ENCODE data around the gene WTAP.
"Not testable (repeated sequence)": the region's sequence is repeated elsewhere in the genome, so short reads cannot be mapped to it uniquely, and the experiment has no call there.

Gene WTAP

GRCh38 chr6:159762681-159763293 lies 35.5 kb downstream of the WTAP start:
- no peak for DNase-seq

GRCh38 chr6:159766906-159767305 lies 39.6 kb downstream of the WTAP start:
- no peak for DNase-seq

GRCh38 chr6:159769470-159769869 lies 42.2 kb downstream of the WTAP start:
- no peak for DNase-seq

- no peak for DNase-seq
These were observed 44.9 kb downstream of the WTAP start for GRCh38 chr6:159772196-159772595.

DNA sequence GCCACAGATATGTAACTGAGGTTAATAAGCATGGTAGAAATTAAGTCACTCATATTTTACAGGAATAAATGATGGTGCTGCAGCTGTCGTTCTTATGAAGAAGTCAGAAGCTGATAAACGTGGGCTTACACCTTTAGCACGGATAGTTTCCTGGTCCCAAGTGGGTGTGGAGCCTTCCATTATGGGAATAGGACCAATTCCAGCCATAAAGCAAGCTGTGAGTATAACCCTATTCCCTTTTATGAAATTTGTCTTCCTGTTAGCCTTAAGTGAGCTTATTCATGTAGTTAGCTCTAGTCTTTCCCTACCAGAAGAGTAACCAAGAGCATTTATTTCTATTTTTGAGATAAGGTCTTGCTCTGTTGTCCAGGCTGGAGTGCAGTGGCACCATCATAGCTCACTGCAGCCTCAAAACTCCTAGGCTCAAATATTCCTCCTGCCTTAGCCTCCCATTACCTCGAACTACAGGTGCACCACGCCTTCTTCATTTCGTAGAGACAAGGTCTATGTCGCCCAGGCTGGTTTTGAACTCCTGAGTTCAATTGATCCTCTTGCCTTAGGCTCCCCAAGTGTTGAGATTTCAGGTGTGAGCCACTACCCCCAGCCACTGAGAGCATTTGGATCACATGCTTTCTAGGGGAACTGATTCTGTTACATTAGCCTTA lies 50.1 kb downstream of the WTAP start:
- DNase-seq: no peak

GRCh38 chr6:159778131-159778530 lies 50.8 kb downstream of the WTAP start:
- DNase-seq: no peak

DNA sequence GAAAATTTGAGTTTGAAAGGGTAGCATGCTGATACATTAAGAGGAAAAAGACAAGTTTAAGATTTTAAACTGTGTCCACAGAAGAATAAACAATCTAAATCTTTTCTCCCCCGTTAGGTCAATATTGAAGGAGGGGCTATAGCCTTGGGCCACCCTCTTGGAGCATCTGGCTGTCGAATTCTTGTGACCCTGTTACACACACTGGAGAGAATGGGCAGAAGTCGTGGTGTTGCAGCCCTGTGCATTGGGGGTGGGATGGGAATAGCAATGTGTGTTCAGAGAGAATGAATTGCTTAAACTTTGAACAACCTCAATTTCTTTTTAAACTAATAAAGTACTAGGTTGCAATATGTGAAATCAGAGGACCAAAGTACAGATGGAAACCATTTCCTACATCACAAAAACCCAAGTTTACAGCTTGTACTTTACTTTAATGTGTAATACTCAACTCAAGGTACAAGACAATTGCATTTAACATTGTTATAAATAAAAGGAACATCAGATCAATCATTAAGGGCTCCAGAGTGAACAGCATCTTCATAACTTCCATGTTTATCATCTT lies 51.3 kb downstream of the WTAP start:
- DNase-seq: no peak

DNA sequence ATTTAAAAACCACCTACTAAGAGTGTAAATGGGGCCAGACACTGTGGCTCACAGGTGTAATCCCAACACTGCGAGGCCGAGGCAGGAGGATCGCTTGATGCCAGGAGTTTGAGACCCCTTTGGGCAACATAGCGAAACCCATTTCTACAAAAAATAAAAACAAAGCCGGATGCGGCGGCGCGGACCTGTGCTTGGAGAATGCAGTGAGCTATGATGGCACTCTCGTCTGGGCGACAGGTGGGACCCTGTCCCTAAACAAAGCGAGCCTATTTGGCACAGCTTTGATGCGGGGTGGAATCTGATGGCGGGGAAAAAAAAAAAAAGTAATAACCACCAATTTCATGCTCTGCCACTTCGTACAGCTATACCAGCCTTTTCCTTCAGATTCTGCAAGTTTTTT lies 61.0 kb downstream of the WTAP start:
- DNase-seq: no peak

DNA sequence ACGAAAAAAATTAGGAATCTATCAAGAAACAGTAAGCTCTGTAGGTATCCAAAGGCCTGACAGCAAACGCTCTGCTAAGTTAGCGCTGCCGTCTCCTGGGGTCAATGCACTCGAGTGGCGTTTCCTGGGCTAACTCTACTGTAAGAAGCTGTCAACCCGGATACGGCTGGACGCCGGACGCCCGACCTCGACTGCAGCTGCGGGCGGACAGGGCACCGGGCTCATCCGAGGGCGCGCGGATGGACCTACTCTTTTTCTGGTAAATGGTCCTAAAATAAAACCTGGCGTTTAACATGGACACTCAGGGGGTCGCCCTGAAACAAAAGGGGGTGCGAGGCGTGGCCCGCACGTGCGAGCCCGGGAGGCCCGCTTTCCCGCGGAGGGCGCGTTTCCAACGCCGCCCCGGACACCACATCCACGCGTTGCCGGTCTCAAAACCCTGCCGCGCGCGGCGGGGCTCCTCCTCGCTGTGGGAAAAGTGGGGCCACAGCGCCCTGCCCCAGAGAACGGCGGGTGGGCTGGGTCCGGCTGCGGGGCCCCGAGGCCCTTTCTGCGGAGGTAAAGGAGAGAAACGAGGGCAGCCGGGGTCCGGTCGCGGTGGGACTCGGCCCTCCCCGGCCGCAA lies 61.6 kb downstream of the WTAP start:
- no peak for DNase-seq

DNA sequence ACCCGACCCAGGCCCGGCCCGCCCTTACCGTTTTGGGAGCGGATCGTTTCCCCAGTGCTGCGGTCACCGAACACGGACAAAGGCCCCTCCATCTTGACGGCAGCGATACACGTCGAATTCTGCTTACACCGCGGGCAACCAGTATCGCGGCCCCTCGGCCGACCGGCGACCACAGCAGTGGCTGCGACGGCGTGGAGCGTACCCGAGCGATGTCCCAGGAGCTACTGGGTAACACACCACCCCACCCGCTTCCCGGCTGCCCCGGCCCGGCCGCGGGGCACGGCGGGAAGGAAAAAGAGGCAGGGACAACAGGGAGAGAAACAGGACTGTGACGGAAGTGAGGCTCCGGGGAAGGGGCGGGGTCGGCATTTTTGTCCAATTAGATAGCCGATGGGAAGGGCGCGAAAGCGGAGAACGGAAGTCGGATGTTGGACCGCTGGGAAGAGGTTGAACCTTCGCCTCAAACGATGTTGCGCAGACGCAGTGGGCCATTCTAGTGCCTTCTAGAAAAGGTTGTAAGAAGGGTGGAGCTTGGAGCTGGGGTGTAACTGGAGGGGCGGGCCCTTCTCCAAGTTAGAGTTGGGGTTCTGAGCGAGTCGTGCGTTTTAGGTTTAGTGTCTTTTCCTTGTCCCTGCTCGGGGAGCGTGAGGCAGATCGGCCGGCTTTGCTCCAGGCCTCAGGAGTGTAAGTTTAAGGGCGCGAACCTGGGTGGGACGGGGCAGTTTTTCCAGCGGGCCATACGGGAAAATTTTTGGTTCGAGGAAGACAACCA lies 62.3 kb downstream of the WTAP start, which contains the start of gene TCP1:
Gene TCP1, minus strand, starts transcription at position 226 of the 772 bp plus-strand sequence. Its CDS starts 134 bp downstream, at position 92.
- peak; percentile 99 for DNase-seq

DNA sequence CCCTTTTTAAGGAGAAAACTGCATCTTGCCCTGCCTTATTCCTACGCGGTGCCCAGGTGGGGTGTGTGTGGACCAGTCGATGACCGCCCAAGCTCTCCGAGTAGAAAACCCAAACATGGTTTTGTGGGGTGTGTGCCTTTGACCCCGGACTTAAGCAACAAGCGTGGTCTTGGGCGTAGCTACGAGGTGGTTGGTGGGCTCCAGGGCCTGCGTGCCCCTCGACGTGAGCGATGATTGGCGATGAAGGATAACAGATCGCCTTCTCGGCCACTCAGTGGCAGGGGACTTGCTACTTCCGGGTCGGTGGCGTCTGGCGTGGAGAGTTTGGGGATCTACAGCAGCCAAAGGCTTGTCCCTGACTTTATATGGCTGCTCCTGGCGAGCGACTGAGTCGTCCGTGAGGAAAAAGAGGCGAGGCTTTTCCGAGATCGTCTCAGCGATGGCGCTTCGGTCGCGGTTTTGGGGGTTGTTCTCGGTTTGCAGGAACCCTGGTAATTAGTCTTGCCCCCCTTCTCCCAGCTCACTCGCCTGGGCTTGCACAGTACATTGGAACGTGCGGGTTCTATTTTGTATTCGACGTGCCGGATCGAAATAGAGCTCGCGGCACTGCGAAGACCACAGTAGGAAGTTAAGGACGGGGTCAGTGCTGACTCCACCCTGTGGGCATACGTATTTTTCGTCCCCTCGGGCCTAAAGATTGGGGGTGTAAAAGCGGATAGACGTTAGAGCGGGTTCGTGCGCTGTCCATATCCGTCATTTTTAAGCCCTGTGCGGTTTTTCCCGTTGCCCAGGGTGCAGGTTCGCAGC lies 63.0 kb downstream of the WTAP start, which contains the start of gene MRPL18:
Gene MRPL18, plus strand, starts transcription at position 319 of the 807 bp plus-strand sequence. Its CDS starts 121 bp downstream, at position 440.
- DNase-seq: peak; percentile 82

DNA sequence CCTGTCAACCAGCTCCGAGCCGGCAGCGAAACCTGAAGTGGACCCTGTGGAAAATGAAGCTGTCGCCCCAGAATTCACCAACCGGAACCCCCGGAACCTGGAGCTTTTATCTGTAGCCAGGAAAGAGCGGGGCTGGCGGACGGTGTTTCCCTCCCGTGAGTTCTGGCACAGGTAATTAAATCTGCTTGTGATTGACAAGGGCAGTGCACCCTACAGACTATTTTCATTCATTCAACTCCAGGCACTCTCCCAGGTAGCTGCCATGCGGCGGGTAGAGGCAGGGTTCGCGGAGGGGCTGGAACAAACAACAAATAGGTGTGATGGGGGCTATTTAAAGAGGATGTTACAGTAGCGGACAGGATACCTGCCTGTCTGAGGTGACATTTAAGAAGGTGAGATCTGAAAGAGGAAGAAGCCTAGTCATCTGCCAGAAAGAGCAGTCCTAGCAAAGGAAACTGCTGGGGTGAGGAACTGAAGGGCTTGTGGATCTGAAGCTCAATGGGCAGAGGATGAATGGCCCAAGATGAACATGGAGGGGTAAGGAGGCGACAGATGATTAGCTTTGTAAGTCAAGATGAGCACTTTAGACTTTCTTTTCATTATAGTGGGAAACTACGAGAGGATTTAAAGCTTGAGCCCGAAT lies 63.8 kb downstream of the WTAP start:
- peak; percentile 16 for DNase-seq

- DNase-seq: not testable (repeated sequence)
These were observed 67.7 kb downstream of the WTAP start for GRCh38 chr6:159794976-159795375.

- DNase-seq: no peak
These were observed 70.2 kb downstream of the WTAP start for GRCh38 chr6:159797554-159797953.

DNA sequence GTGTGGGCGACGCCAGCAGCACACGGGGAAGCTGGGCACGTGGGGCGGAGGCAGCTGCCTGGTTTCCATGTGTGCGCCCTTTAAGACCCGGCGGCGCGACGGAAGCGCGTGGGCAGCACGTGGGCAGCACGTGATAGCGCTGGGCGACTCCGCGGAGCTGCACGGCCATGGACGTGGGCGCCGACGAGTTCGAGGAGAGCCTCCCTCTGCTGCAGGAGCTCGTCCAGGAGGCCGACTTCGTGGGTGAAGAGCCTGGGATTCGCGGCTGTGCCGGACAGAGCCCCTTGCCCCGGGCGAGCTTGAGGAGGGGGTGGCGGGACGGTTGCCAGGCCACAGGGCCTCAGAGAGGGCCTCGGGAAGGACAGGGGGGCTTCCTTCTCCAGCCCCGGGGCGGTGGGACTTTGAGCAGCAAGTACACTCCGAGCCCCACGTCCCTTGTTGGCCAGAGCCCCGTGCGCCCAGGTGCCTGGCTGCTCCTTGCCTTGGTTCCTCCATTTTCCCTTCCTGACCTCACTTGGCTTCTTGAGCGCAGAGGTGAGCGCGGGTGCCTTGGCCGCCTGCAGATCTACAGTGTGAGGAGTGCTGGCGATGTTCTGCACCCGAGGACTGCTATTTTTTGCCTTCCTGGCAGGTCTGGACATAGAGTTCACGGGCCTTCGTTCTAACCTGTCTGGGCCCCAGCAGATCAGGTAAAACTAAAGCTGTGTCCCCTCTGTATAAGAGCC lies 73.0 kb downstream of the WTAP start, which contains the start of gene PNLDC1:
Gene PNLDC1, plus strand, starts transcription at position 136 of the 725 bp plus-strand sequence. Its CDS starts 32 bp downstream, at position 168.
- DNase-seq: no peak

DNA sequence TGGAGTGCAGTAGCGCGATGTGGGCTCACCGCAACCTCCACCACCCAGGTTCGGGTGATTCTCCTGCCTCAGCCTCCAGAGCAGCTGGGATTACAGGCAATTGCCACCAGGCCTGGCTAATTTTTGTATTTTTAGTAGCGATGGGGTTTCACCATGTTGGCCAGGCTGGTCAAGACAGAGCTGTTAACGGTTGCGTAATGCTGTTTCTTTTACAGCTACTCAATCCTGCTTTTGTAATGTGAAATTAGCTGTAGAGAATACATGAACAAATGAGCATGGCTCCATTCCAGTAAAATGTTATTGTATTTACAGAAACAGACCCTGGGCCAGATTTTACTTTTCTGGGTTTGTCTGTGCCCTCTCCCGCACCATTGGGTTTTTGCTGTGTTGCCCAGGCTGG lies 74.6 kb downstream of the WTAP start:
- no peak for DNase-seq

DNA sequence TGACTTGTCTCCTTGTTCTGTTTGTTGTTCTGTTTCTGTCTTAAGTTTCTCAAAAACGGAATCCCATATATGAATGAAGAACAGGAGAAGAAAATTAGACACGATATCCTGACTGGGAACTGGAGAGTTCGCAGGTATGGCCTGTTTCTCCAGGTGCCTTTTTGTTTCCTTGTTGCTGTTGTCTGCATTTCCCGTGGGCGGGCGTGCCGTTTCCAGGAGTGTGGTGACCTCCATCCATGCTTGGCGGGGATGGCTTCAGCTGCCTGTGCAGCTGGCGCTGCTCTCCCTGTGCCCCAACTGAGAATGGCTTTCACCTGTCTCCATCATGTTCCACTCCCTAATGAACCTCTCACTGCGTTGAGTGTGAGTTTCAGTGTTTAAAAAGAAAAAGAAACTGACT lies 77.2 kb downstream of the WTAP start:
- DNase-seq: no peak

DNA sequence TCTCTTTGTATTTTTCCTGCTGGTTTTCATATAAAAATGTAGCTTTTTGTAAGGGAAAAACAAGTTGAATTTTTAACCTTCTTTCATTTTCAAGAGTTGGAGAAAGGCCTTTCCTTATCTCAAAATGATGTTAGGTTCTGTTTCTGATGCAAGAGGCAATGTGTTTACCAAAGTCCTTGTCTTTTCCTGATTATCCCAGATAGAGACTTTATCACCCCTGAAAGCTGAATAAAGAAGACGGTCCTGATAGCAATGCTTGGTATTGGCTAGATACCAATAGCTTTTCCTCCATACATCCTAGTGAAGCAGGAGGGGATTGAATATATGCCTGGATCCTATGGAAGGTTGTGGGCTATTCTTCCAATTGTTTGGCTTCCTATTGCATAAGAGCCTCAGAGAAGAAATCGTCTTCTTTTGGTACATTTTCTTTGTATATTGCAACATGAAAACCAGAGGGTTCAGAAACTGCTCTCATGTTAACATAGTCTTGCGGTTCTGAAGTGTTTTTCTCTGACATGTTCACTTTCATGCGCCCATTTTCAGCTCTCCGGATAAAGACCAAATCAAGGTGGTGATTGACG lies 78.2 kb downstream of the WTAP start:
- DNase-seq: no peak
